MM.1S (cell line): ENCODE results near the gene FGF5.

ENCODE experiments used
- DNase-seq: peaks from one replicate; pipeline ENCODE4 v3.0.0-alpha.2; 2015
- H2AFZ ChIP-seq: fragments of 300-600 bp; sonication (generic); 2 replicates; pipeline ENCODE4 v1.6.0; 2016; ENCODE audit warnings: antibody characterized with exemption, low read length
- H3F3A ChIP-seq: fragments of 300-600 bp; sonication (generic); 2 replicates; pipeline ENCODE4 v1.6.1; 2016; ENCODE audit warnings: mild to moderate bottlenecking, antibody characterized with exemption, low read length, moderate library complexity, mixed read lengths; ENCODE audit not compliant: insufficient read depth
- H3K27ac ChIP-seq: fragments of 300-600 bp; sonication (generic); 2 replicates; pipeline ENCODE4 v1.5.1; 2016; ENCODE audit warnings: mild to moderate bottlenecking, low read length
- H3K27me3 ChIP-seq: fragments of 300-600 bp; sonication (generic); replicated peaks from 2 replicates; pipeline ENCODE4 v1.6.0; 2016; ENCODE audit warnings: low read length; ENCODE audit not compliant: insufficient read depth
- H3K36me3 ChIP-seq: fragments of 300-600 bp; sonication (generic); replicated peaks from 2 replicates; pipeline ENCODE4 v1.6.1; 2016; ENCODE audit warnings: mild to moderate bottlenecking, low read length, mixed read lengths; ENCODE audit not compliant: insufficient read depth
- H3K4me1 ChIP-seq: fragments of 300-600 bp; sonication (generic); 2 replicates; pipeline ENCODE4 v1.6.1; 2016; ENCODE audit warnings: low read length, mixed read lengths
- H3K4me2 ChIP-seq: fragments of 300-600 bp; sonication (generic); 2 replicates; pipeline ENCODE4 v1.6.0; 2016; ENCODE audit warnings: low read depth, low read length
- H3K4me3 ChIP-seq: fragments of 300-600 bp; sonication (generic); 2 replicates; pipeline ENCODE4 v1.5.1; 2016; ENCODE audit warnings: low read length, mixed read lengths
- H3K79me2 ChIP-seq: fragments of 300-600 bp; sonication (generic); 2 replicates; pipeline ENCODE4 v1.6.1; 2016; ENCODE audit warnings: mixed run types, low read length, mixed read lengths
- H3K9ac ChIP-seq: fragments of 300-600 bp; sonication (generic); 2 replicates; pipeline ENCODE4 v1.6.1; 2016; ENCODE audit warnings: low read length, mixed read lengths
- H3K9me2 ChIP-seq: fragments of 300-600 bp; sonication (generic); replicated peaks from 2 replicates; pipeline ENCODE4 v1.6.1; 2016; ENCODE audit warnings: mild to moderate bottlenecking, low read length, mixed read lengths; ENCODE audit not compliant: insufficient read depth
- H3K9me3 ChIP-seq: fragments of 300-600 bp; sonication (generic); replicated peaks from 2 replicates; pipeline ENCODE4 v1.6.1; 2016; ENCODE audit warnings: mild to moderate bottlenecking, low read length, mixed read lengths; ENCODE audit not compliant: insufficient read depth
- H4K20me1 ChIP-seq: fragments of 300-600 bp; sonication (generic); 2 replicates; pipeline ENCODE4 v1.6.1; 2016; ENCODE audit warnings: mild to moderate bottlenecking, low read length, moderate library complexity, mixed read lengths; ENCODE audit not compliant: insufficient read depth
- CTCF ChIP-seq: fragments of 300-600 bp; sonication (generic); IDR thresholded peaks from 2 replicates; pipeline ENCODE4 v1.5.1; 2016; ENCODE audit warnings: antibody characterized with exemption, low read length, mixed read lengths
- EZH2 ChIP-seq: fragments of 300-600 bp; sonication (generic); optimal IDR thresholded peaks from 2 replicates; pipeline ENCODE3; 2017; ENCODE audit warnings: low read depth, mild to moderate bottlenecking, antibody characterized with exemption, low read length, mixed read lengths
- EZH2phosphoT487 ChIP-seq: fragments of 300-600 bp; sonication (generic); IDR thresholded peaks from 2 replicates; pipeline ENCODE4 v1.6.1; 2018; ENCODE audit warnings: antibody characterized with exemption, low read length

Gene FGF5

GRCh38 chr4:80270868-80271267 is 4.4 kb downstream of the FGF5 start:
- Histone ChIP-seq H3K36me3 (no peaks in the 10 kb centered on the region), H3K9me3 (no peaks in the 10 kb centered on the region), H3K4me1 (no peaks in the 10 kb centered on the region), H3K4me3 (no peak overlapping the region), H3K27ac (no peak overlapping the region), H3K4me2 (no peak overlapping the region), H3F3A (no peaks in the 10 kb centered on the region), H3K79me2 (no peaks in the 10 kb centered on the region), H4K20me1 (no peaks in the 10 kb centered on the region), H2AFZ (no peak overlapping the region), H3K9ac (no peak overlapping the region), H3K9me2 (no peaks in the 10 kb centered on the region), H3K27me3 (no peaks in the 10 kb centered on the region)
- TF ChIP-seq EZH2phosphoT487 (no peak), EZH2 (no peak), CTCF (no peak)
- DNase-seq, result no peak

- Histone ChIP-seq H3K9me3 (no peaks in the 10 kb centered on the region), H3K4me3 (no peak overlapping the region), H3K79me2 (no peaks in the 10 kb centered on the region), H4K20me1 (no peaks in the 10 kb centered on the region), H3K36me3 (no peaks in the 10 kb centered on the region), H3K4me2 (no peak overlapping the region), H3F3A (no peaks in the 10 kb centered on the region), H3K27ac (no peak overlapping the region), H2AFZ (no peak overlapping the region), H3K27me3 (no peaks in the 10 kb centered on the region), H3K4me1 (no peaks in the 10 kb centered on the region), H3K9ac (no peak overlapping the region), H3K9me2 (no peaks in the 10 kb centered on the region)
- no peak for DNase-seq
- TF ChIP-seq EZH2phosphoT487 (no peak), CTCF (no peak), EZH2 (no peak)
Observed at GRCh38 chr4:80271801-80272200, 5.3 kb downstream of the FGF5 start.

GRCh38 chr4:80276931-80277330 is 10.5 kb downstream of the FGF5 start:
- TF ChIP-seq CTCF, result no peak
- TF ChIP-seq EZH2, result no peak
- no peak for TF ChIP-seq EZH2phosphoT487
- Histone ChIP-seq H3F3A (no peaks in the 10 kb centered on the region), H3K4me3 (no peak overlapping the region), H3K9me3 (no peaks in the 10 kb centered on the region), H3K4me1 (no peaks in the 10 kb centered on the region), H3K9ac (no peak overlapping the region), H2AFZ (no peak overlapping the region), H3K27ac (no peak overlapping the region), H3K4me2 (no peak overlapping the region), H3K9me2 (no peaks in the 10 kb centered on the region), H3K36me3 (no peaks in the 10 kb centered on the region), H3K79me2 (no peaks in the 10 kb centered on the region), H3K27me3 (no peaks in the 10 kb centered on the region), H4K20me1 (no peaks in the 10 kb centered on the region)
- DNase-seq, result no peak
